ENCODE results near the gene CAPN13. TPM values are rescaled to one million over a fixed set of nuclear protein-coding genes. Genes with fewer than 3 reads are reported as not detected.

CAPN13 gene
- 0.08 to 0.34 TPM (median 0.10 TPM) in 5 replicates for total RNA-seq (2022; extraction: Qiagen RNA extraction; ENCODE audit: low read depth)

DNA sequence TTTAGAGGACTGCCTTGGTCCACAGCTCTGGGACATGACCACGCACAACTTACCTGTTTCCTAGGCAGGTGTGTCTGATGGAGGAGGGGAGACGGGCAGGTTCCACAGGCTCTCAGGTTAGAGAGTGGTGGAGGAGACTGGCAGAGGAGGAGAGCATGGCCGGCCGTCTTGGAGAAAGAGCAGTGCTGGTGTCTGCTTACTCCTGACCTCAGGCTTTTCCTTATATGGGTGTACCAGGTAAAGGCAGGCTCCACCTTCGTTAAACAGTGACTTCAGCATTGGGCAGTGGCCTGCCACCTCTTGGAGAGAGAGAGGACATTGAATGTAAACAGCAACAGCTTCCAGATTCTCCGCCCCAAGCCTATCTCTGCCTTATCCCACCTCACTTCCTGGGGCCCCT is at the start of gene CAPN13:
Gene CAPN13, minus strand, starts transcription at position 198 of the 400 bp plus-strand sequence. CDS start 20,121 bp downstream, outside the sequence.

Measured in A549 treated with DMSO at 1 μM for 4 hours (cell line).